Adipocyte (in vitro differentiated cells): ENCODE data around the gene CASQ2.
"Not testable (repeated sequence)": the region's sequence is repeated elsewhere in the genome, so short reads cannot be mapped to it uniquely, and the experiment has no call there.

ENCODE experiments used
- DNase-seq: peaks from one replicate; pipeline ENCODE4 v3.0.0-alpha.2; 2015; ENCODE audit warnings: low read depth
- H3K27me3 ChIP-seq: replicated peaks from 2 replicates; pipeline ENCODE4 v1.7.0; 2013; ENCODE audit warnings: mild to moderate bottlenecking, low read length, moderate library complexity; ENCODE audit not compliant: control insufficient read depth, insufficient read depth
- H3K36me3 ChIP-seq: 2 replicates; pipeline ENCODE4 v1.7.0; 2013; ENCODE audit warnings: low read length, mild to moderate bottlenecking, moderate library complexity; ENCODE audit not compliant: control insufficient read depth, insufficient read depth, severe bottlenecking
- H3K4me1 ChIP-seq: 2 replicates; pipeline ENCODE4 v1.7.0; 2013; ENCODE audit warnings: mild to moderate bottlenecking, low read length, moderate library complexity; ENCODE audit not compliant: control insufficient read depth, insufficient read depth
- H3K4me3 ChIP-seq: 2 replicates; pipeline ENCODE4 v1.7.0; 2013; ENCODE audit warnings: mild to moderate bottlenecking, low read length, moderate library complexity
- H3K9ac ChIP-seq: 2 replicates; pipeline ENCODE4 v1.7.0; 2013; ENCODE audit warnings: mild to moderate bottlenecking, low read length, moderate library complexity
- H3K9me3 ChIP-seq: 2 replicates; pipeline ENCODE4 v1.7.0; 2013; ENCODE audit warnings: mild to moderate bottlenecking, low read length, moderate library complexity; ENCODE audit not compliant: control insufficient read depth

Gene CASQ2

DNA sequence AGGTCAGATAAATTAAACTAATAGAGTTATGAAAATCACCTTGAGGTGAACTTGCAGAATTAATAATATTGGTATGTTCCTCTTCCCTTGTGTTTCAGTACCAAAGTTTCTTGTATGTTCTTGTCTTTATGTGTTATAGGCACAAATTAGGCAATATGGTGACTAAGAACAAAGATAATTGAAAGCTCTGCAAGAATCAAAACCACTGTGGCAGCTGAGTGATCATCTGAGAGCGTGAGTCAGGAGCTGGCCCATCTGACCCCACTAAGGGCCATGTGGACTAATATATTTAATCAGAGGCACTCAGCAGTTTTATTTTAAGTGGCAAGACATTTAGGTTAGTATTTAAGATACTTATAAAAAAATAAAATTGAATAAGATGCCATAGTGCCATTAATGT is 12.8 kb upstream of the CASQ2 start:
- Histone ChIP-seq H3K4me1 (peaks cover 32% of the 10 kb centered on the region), H3K36me3 (no peaks in the 10 kb centered on the region), H3K9ac (peak overlapping the region; percentile 49), H3K9me3 (no peaks in the 10 kb centered on the region), H3K27me3 (no peaks in the 10 kb centered on the region), H3K4me3 (peak overlapping the region; percentile 37)
- DNase-seq = peak; percentile 72

DNA sequence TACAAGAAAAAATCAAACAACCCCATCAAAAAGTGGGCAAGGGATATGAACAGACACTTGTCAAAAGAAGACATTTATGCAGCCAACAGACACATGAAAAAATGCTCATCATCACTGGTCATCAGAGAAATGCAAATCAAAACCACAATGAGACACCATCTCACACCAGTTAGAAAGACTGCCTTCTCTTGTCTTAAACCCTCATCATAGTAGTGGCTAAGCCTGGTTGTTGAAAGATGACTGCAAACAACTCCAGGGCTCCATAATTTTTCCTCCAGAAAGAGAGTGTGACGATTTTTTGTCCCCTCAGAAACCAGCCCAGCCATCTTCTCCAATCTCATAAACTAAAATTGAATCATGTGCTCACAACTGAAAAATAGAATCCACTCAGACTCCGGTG is 12.1 kb upstream of the CASQ2 start:
- H3K4me3 ChIP-seq = peak overlapping the region; percentile 37
- not testable (repeated sequence) for H3K9ac ChIP-seq, H3K9me3 ChIP-seq, H3K27me3 ChIP-seq, DNase-seq, H3K36me3 ChIP-seq
- H3K4me1 ChIP-seq = peaks cover 32% of the 10 kb centered on the region

DNA sequence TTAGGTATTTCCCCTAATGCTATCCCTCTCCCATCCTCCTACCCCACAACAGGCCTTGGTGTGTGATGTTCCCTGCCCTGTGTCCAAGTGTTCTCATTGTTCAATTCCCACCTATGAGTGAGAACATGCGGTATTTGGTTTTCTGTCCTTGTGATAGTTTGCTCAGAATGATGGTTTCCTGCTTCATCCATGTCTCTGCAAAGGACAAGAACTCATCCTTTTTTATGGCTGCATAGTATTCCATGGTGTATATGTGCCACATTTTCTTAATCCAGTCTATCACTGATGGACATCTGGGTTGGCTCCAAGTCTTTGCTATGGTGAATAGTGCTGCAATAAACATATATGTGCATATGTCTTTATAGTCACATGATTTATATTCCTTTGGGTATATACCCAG is 10.6 kb upstream of the CASQ2 start:
- H3K4me1 ChIP-seq = peaks cover 32% of the 10 kb centered on the region
- not testable (repeated sequence) for H3K4me3 ChIP-seq, H3K9ac ChIP-seq

DNA sequence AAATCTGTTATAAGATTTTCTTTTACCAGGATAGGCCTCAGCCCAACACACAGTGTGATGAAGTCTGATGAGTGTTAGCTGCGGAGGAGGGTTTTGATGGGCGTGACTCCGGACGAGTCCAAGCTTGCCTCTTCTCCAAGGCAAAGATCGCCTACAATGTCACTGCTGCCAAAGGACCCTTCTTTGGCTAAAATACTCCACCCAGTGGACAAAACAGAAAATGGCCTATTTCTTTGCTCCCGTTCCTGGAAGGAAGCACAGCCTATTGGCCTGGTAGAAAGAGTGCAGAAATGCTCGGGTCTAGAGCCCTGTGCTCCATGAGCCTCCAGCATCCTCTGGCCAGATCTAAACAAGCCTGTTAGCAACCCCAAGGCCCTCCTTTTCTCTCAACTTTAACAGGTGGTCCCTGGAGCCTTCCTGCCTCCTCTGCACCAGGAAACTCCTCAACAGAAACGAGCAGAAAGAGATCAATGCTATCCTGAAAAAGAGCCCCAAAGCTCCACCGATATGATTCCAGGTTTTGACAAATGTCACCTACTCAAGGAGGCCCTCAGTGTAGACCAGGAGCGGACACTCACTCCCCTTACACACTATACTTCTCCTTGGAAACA is 3.4 kb upstream of the CASQ2 start:
- H3K4me3 ChIP-seq = no peak overlapping the region
- DNase-seq = peak; percentile 94
- peak overlapping the region; percentile 66 for H3K9ac ChIP-seq

More for the DNA sequence above, 10.6 kb upstream of the CASQ2 start:
- not testable (repeated sequence) for H3K27me3 ChIP-seq, H3K36me3 ChIP-seq, DNase-seq, H3K9me3 ChIP-seq

DNA sequence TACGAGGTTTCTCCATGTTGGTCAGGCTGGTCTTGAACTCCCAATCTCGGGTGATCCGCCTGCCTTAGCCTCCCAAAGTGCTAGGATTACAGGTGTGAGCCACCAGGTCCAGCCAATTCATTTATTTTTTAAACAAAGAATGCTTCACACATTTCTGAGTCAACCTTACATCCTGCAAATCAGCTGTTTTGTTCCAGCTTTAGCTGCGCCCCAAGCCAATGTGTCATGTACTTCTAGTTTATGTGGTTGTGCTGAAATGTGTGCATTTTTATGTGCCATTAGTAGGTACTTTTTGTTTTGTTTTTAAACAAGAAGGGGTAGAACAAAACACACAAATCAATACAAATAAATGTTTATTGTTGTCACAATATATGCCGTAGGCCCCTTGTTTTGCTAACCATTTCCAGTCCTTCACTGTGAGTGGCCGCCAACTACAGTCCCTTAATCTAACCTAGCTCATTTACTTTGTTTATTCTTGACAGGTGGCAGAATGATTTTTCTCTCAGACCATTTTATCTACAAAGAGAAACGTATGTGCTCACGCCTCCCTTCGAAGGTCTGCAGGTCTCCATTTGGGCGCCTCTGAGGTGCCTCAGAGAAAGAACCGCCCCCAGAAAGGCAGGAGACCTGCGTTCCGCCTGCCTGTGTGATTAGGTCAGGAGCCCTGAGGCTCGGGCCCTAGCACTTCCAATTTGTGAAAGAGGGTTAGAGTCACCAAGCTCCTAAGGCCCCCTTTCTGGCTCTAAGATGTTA is 2.8 kb upstream of the CASQ2 start:
- H3K27me3 ChIP-seq = no peaks in the 10 kb centered on the region
- peaks cover 7% of the 10 kb centered on the region for H3K4me1 ChIP-seq
- no peaks in the 10 kb centered on the region for H3K9me3 ChIP-seq
- peak overlapping the region; percentile 66 for H3K9ac ChIP-seq
- H3K4me3 ChIP-seq = no peak overlapping the region
- H3K36me3 ChIP-seq = no peaks in the 10 kb centered on the region
- DNase-seq = no peak

More for the DNA sequence above, 3.4 kb upstream of the CASQ2 start:
- Histone ChIP-seq H3K36me3 (no peaks in the 10 kb centered on the region), H3K9me3 (no peaks in the 10 kb centered on the region), H3K27me3 (no peaks in the 10 kb centered on the region), H3K4me1 (peaks cover 7% of the 10 kb centered on the region)

DNA sequence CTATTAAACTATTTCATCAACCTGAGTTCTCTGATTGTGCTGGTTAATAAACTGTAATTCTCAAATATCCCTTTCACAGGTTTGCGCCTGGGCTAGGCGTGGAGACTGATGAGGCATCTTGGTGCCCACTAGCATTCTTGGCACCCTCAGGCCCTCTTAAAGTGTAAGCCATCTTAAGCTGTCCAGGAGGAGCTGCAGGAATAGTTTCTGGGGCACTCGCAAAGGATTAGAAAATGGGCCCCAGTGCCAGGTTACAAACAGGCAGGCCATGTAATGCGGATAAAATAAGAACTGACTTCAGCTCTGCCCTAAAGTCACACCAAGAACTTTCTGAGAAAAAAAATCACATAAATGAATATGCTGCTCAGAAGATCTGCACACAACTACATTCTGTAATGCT is 1.1 kb downstream of the CASQ2 start:
- Histone ChIP-seq H3K27me3 (no peaks in the 10 kb centered on the region), H3K36me3 (no peaks in the 10 kb centered on the region), H3K9me3 (no peaks in the 10 kb centered on the region), H3K9ac (no peak overlapping the region), H3K4me1 (peaks cover 18% of the 10 kb centered on the region), H3K4me3 (no peak overlapping the region)
- no peak for DNase-seq

DNA sequence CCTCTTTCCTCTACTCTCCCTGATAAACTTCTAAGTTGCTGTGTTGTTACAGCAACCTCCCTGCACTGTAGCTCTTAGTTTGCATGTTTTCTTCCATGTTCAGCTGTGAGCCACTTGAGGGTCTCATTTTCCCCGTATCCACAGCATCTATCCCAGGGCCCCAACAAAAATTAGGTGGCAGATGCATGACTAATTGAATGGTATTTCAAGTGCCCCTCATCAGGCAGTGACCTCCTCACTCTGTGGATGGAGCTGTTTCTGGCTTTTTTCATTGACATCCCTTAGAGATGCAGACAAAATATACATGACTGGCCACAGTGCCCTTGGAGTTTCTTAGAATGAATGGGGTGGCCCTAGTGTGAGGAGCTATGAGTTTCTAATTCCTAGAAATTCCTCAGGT is 3.4 kb downstream of the CASQ2 start:
- Histone ChIP-seq H3K4me1 (peaks cover 11% of the 10 kb centered on the region), H3K9me3 (no peaks in the 10 kb centered on the region), H3K27me3 (no peaks in the 10 kb centered on the region), H3K9ac (peak overlapping the region; percentile 3), H3K4me3 (no peak overlapping the region), H3K36me3 (no peaks in the 10 kb centered on the region)
- DNase-seq = no peak

DNA sequence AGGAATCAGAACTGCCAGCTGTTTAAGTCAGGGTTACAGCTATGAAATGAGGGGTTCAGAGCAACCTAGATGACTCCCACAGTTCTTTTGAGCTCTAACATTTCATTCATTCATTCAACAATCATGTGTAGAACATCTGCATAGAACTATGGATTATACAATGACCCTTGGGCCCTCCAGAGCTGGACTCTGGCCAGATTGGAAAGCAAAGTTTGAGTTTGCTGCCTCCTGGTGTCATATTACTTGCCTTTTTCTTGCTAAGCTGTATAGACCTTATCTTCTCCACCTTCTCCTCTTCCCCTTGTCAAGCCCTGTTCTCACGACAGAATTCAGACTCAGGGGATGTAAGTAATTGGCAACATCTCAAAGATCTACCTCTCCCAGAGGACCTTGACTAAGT is 4.0 kb downstream of the CASQ2 start:
- Histone ChIP-seq H3K9me3 (peaks cover 3% of the 10 kb centered on the region), H3K9ac (no peak overlapping the region), H3K4me3 (no peak overlapping the region), H3K27me3 (no peaks in the 10 kb centered on the region), H3K4me1 (peaks cover 11% of the 10 kb centered on the region), H3K36me3 (no peaks in the 10 kb centered on the region)
- DNase-seq = peak; percentile 74

DNA sequence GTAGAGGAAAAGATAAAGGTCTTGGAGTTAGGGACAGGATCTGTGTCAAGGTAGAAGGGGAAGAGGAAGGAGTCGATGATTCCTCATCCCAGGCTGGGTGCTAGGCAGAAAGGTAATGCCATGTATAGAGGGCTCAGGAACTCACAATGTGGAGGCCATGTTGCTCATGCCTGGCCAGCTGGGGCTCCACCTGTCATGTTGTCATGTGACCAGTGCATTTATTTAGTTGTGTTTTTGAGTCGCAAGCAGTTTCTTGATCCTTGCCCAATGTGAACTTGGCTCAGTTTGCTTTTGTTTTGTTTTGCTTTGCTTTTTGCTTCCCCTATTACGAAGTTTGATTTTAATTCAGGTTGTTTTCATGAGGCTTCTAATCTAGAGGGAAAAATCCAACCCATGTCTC is 5.7 kb downstream of the CASQ2 start:
- Histone ChIP-seq H3K9ac (no peak overlapping the region), H3K36me3 (no peaks in the 10 kb centered on the region), H3K27me3 (no peaks in the 10 kb centered on the region), H3K4me1 (peaks cover 23% of the 10 kb centered on the region), H3K9me3 (peaks cover 9% of the 10 kb centered on the region), H3K4me3 (no peak overlapping the region)
- DNase-seq = no peak

DNA sequence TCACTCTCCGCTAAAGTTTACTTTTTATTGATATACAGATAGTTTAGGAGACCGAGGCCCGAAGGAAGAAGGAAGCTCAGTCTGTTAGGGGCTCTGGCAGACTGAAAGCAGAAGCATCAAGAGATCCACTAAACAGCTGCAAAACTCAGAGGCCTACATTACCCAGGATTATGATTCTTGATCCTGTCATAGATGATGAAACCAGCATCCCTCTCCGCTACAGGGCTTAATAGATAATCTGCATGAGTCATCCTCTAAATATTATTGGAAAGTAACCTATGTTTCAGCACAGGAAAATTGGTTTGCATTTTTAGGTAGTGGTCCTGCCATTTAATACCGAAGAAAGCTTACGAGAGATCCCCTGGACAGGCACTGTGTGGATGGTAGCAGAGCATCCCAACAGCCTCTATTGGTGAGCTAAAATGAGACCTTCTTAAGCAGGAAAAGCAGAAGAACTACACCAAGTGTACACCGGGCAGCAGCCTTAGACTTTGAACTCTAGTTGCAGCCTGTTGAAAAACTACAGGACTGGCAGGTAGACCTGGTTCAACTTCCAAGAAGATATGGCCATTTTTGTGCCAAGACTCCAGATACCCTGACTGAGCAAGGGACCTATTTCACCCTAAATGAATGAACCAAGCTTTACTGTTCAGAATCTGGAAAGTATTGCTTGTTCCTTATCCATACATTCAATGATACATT is 6.8 kb downstream of the CASQ2 start:
- Histone ChIP-seq H3K9me3 (peaks cover 9% of the 10 kb centered on the region), H3K36me3 (no peaks in the 10 kb centered on the region), H3K4me1 (peaks cover 32% of the 10 kb centered on the region), H3K4me3 (no peak overlapping the region), H3K27me3 (no peaks in the 10 kb centered on the region), H3K9ac (no peak overlapping the region)
- DNase-seq = no peak

DNA sequence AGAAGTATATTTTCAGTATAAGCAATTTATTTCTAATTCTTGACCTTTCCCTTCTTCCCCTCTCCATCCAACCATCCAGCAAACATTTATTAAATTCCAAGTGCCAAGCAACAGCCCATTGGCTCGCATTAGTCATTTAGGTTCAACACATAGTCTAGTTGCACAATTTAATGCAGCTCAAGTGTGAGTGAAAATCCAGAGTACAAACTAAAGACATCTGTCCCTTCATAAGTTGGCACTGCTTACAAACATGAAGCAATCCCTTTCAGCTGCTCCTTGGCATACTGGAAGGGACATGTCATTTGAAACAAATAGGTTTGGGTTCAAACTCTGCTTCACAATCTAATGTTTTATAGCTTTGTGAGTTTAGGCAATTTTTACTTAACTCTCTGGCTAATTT is 10.7 kb downstream of the CASQ2 start:
- Histone ChIP-seq H3K27me3 (peaks cover 4% of the 10 kb centered on the region), H3K36me3 (no peaks in the 10 kb centered on the region), H3K4me1 (peaks cover 41% of the 10 kb centered on the region), H3K9ac (peak overlapping the region; percentile 68), H3K9me3 (peaks cover 9% of the 10 kb centered on the region), H3K4me3 (peak overlapping the region; percentile 42)
- peak; percentile 13 for DNase-seq
